ENCODE measurements around the gene GPR155. TPM values are rescaled to one million over a fixed set of nuclear protein-coding genes. Genes with fewer than 3 reads are reported as not detected.

The GPR155 gene
- total RNA-seq, 6 donors from 2014 or later, result 2.2 to 7.5 (median 3.6) TPM

DNA sequence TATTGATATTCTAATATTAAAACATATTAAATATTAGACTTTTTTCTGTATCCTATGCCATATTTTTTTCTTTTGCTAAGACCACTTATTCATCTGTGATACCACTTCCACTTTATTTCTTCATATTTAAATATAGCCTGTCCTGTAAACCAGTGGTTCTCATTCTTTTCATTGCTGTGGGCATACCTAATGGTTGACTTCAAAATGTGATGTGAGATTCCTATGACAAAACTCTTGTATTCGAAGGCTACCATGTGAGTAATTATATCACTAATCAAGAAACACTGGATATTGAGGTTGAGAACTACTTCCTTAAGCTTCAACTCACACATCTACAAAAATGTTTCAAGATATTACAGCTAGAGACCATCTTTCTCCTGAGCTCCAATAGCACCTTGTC lies 87.7 kb downstream of the GPR155 start:
- ATAC-seq (ENCODE audit: low FRiP score in 2 of 2) (no peak), DNase-seq (no peak)
- Histone ChIP-seq H3K9me3 (no peaks in the 10 kb centered on the region), H3K27ac (no peak overlapping the region), H3K4me1 (peaks cover 7 to 15% (median 11%) of the 10 kb centered on the region in 4 donors), H3K36me3 (peaks cover 0 to 32% (median 5%) of the 10 kb centered on the region in 4 donors), H3K27me3 (no peaks in the 10 kb centered on the region), H3K4me3 (no peak overlapping the region)
- WGBS, 2 donors, result 85 to 92% methylated on average over 1 of the region's 1 CpG
- TF ChIP-seq POLR2AphosphoS5 (IDR thresholded peaks at IDR 0.05), result no peak
- no peak for TF ChIP-seq POLR2A (IDR thresholded peaks at IDR 0.05)
- no peak for TF ChIP-seq EP300 (IDR thresholded peaks at IDR 0.05)
- no peak for TF ChIP-seq CTCF (IDR thresholded peaks at IDR 0.05)

DNA sequence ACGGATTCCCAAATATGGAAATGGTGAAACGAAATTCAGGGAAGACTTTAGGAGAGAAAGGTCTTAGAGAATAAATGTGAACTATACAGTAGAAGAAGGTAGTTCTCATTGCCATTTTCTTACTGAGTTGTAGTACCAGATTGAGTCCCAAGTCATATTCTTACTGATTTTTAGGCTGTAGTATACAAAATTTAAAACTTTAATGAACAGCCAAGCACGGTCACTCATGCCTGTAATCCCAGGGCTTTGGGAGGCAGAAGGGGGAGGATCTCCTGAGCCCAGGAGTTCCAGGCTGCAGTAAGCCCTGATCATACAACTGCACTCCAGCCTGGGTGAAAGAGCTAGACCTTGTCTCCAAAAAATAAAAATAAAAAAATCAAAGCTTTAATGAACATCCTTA lies 89.1 kb downstream of the GPR155 start:
- DNase-seq (no peak), ATAC-seq (ENCODE audit: low FRiP score in 2 of 2) (no peak)
- Histone ChIP-seq H3K27me3 (no peaks in the 10 kb centered on the region), H3K4me1 (peaks cover 17 to 29% (median 25%) of the 10 kb centered on the region in 4 donors), H3K36me3 (peaks cover 0 to 22% (median 3%) of the 10 kb centered on the region in 4 donors), H3K27ac (no peak overlapping the region), H3K4me3 (no peak overlapping the region), H3K9me3 (no peaks in the 10 kb centered on the region)
- TF ChIP-seq CTCF (IDR thresholded peaks at IDR 0.05) (no peak), EP300 (IDR thresholded peaks at IDR 0.05) (no peak), POLR2AphosphoS5 (IDR thresholded peaks at IDR 0.05) (no peak), POLR2A (IDR thresholded peaks at IDR 0.05) (no peak)
- 89 to 91% methylated on average over 3 of the region's 3 CpGs for WGBS, 2 donors

DNA sequence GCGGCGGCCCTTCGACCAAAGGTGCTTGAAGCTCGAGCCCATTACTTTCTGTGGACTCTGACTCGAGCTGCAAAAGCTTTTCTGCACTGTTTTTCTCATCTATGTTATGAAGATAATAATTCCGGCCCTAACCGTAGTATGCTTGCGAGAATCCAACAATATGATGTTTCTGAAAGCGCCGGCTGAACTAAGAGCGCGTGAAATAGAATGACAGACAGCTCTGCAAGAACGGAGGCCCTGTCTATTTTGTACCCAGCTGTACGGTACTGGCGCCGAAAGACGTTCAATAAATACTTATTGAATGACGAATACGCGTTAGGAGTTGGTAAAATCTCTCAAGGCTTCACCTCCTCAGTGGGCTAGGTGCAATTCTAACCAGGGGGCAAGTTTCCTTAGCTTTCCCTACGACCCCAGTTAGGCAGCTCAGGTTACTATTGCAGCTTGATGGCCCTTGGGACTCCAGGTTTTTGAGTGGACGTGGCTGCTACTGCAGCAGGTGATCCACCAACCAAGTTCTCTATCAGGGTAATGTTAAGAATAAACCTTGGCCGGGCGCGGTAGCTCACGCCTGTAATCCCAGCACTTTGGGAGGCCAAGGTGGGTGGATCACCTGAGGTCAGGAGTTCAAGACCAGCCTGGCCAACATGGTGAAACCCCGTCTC lies 90.7 kb downstream of the GPR155 start:
- 12 to 24% methylated on average over 25 to 27 of the region's 27 CpGs for WGBS, 2 donors
- Histone ChIP-seq H3K27me3 (no peaks in the 10 kb centered on the region), H3K4me3 (peak overlapping the region; percentile 63 to 93 (median 79)), H3K9me3 (no peaks in the 10 kb centered on the region), H3K36me3 (peaks cover 0 to 9% (median 3%) of the 10 kb centered on the region in 4 donors), H3K27ac (peak overlapping the region; percentile 87 to 91 (median 90)), H3K4me1 (peaks cover 17 to 33% (median 28%) of the 10 kb centered on the region in 4 donors)
- DNase-seq, result peak in 1 of 2 donors; percentile 28
- peak; percentile 22 to 37 for ATAC-seq (ENCODE audit: low FRiP score in 2 of 2)
- TF ChIP-seq POLR2A (IDR thresholded peaks at IDR 0.05) (no peak), CTCF (IDR thresholded peaks at IDR 0.05) (no peak), EP300 (IDR thresholded peaks at IDR 0.05) (no peak), POLR2AphosphoS5 (IDR thresholded peaks at IDR 0.05) (no peak)

DNA sequence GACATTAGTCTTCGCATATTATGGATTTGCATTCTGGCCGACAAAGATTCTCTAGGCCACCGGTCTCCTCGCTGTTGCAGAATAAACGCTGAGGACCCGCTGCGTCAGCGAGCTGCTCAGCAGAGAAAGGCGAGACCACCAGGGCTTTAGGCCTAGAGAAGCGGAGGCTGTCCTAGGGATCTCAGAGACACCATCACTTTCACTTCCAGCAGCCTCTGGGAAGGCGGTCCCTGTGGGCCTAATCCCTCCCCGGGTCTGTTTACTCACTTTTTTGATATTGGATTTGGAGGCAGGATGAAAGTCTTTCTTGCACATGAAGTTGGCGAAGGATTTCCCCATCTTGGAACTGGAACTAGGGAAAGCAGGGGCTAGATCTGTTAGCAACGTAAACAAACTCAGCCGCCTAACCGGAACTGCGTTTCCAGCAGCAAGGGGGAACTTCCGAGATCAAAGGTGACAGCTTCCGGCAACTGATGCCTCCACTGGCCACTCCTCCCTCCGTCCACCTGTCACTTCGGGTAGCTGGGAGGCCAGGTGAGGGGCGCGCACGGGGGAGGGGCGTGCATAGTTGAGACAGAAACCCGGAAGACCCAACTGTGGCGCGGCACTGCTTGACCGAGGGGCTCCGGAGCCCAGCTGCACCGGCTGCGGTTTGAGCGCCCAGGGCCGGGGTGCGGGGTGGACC lies 91.4 kb downstream of the GPR155 start, which contains the start of gene SCRN3:
Gene SCRN3, plus strand, starts transcription at position 447 of the 685 bp plus-strand sequence. CDS start 2,554 bp downstream, outside the sequence.
- Histone ChIP-seq H3K27me3 (no peaks in the 10 kb centered on the region), H3K4me3 (peak within 1 kb of the TSS; percentile 63 to 93 (median 79)), H3K27ac (peak within 1 kb of the TSS; percentile 87 to 91 (median 90)), H3K9me3 (no peaks in the 10 kb centered on the region), H3K4me1 (peaks cover 17 to 33% (median 28%) of the 10 kb centered on the region in 4 donors), H3K36me3 (peaks cover 0 to 5% (median 2%) of the 10 kb centered on the region in 4 donors)
- peak; percentile 95 to 96 for ATAC-seq (ENCODE audit: low FRiP score in 2 of 2)
- peak; percentile 92 for DNase-seq
- TF ChIP-seq POLR2A (IDR thresholded peaks at IDR 0.05) (peak in 2 of 4 donors; percentile 49 to 60), EP300 (IDR thresholded peaks at IDR 0.05) (no peak), CTCF (IDR thresholded peaks at IDR 0.05) (no peak), POLR2AphosphoS5 (IDR thresholded peaks at IDR 0.05) (peak; percentile 70 to 73)
- WGBS, 2 donors, result 0% methylated on average over 13 to 34 of the region's 35 CpGs

Measured in upper lobe of left lung (tissue), 6 donors.